GM23338 (cell line): ENCODE measurements around the gene SHISA2.

Experiments used
- EZH2 ChIP-seq: fragments of 200-600 bp; sonication (generic); IDR thresholded peaks from one replicate; pipeline ENCODE4 v1.8.0; 2017; ENCODE audit warnings: antibody characterized with exemption, mild to moderate bottlenecking, low read depth; ENCODE audit not compliant: unreplicated experiment
- EZH2phosphoT487 ChIP-seq: fragments of 200-600 bp; sonication (generic); IDR thresholded peaks from one replicate; pipeline ENCODE4 v1.8.1; 2018; ENCODE audit warnings: antibody characterized with exemption; ENCODE audit not compliant: unreplicated experiment
- POLR2AphosphoS5 ChIP-seq: IDR thresholded peaks from 2 replicates; pipeline ENCODE4 v1.6.1; 2016; ENCODE audit warnings: antibody characterized with exemption, low read depth
- ZNF331 ChIP-seq: fragments of 250-450 bp; sonication (Bioruptor Pico); IDR thresholded peaks from 2 replicates; pipeline ENCODE4 v1.5.0; 2020; ENCODE audit warnings: low read depth, mild to moderate bottlenecking, moderate library complexity
- TF ChIP-seq, protein P1 (sequence below), 2 experiments: fragments of 200-600 bp in 1 of 2; sonication (generic) in 1 of 2; conservative IDR thresholded peaks; 2 replicates each; pipeline versions ENCODE4 v1.5.1 to v1.6.1; 2016 to 2017; ENCODE audit warnings: antibody characterized with exemption in 2 of 2, low read depth in 2 of 2, mild to moderate bottlenecking in 2 of 2, moderate library complexity in 1 of 2
- TF ChIP-seq, protein P2 (sequence below): IDR thresholded peaks from one replicate; pipeline ENCODE4 v1.6.1; 2018; ENCODE audit warnings: antibody characterized with exemption; ENCODE audit not compliant: unreplicated experiment

GRCh38 chr13:26011996-26012821, 39.6 kb downstream of the SHISA2 start:
- TF ChIP-seq, protein P1, sequence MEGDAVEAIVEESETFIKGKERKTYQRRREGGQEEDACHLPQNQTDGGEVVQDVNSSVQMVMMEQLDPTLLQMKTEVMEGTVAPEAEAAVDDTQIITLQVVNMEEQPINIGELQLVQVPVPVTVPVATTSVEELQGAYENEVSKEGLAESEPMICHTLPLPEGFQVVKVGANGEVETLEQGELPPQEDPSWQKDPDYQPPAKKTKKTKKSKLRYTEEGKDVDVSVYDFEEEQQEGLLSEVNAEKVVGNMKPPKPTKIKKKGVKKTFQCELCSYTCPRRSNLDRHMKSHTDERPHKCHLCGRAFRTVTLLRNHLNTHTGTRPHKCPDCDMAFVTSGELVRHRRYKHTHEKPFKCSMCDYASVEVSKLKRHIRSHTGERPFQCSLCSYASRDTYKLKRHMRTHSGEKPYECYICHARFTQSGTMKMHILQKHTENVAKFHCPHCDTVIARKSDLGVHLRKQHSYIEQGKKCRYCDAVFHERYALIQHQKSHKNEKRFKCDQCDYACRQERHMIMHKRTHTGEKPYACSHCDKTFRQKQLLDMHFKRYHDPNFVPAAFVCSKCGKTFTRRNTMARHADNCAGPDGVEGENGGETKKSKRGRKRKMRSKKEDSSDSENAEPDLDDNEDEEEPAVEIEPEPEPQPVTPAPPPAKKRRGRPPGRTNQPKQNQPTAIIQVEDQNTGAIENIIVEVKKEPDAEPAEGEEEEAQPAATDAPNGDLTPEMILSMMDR (conservative IDR thresholded peaks at IDR 0.05; ENCODE audit: low read depth in 2 of 2): no peak
- TF ChIP-seq, protein P2, sequence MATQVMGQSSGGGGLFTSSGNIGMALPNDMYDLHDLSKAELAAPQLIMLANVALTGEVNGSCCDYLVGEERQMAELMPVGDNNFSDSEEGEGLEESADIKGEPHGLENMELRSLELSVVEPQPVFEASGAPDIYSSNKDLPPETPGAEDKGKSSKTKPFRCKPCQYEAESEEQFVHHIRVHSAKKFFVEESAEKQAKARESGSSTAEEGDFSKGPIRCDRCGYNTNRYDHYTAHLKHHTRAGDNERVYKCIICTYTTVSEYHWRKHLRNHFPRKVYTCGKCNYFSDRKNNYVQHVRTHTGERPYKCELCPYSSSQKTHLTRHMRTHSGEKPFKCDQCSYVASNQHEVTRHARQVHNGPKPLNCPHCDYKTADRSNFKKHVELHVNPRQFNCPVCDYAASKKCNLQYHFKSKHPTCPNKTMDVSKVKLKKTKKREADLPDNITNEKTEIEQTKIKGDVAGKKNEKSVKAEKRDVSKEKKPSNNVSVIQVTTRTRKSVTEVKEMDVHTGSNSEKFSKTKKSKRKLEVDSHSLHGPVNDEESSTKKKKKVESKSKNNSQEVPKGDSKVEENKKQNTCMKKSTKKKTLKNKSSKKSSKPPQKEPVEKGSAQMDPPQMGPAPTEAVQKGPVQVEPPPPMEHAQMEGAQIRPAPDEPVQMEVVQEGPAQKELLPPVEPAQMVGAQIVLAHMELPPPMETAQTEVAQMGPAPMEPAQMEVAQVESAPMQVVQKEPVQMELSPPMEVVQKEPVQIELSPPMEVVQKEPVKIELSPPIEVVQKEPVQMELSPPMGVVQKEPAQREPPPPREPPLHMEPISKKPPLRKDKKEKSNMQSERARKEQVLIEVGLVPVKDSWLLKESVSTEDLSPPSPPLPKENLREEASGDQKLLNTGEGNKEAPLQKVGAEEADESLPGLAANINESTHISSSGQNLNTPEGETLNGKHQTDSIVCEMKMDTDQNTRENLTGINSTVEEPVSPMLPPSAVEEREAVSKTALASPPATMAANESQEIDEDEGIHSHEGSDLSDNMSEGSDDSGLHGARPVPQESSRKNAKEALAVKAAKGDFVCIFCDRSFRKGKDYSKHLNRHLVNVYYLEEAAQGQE: no peak
- TF ChIP-seq ZNF331 (CRISPR knock-in tag): no peak
- no peak for TF ChIP-seq EZH2
- no peak for TF ChIP-seq EZH2phosphoT487
- TF ChIP-seq POLR2AphosphoS5: peak; percentile 38; the same call in 1 of the 2 replicates
